WTC11 (cell line): ENCODE data around the gene PGAP6. TPM values are rescaled to one million over a fixed set of nuclear protein-coding genes. Genes with fewer than 3 reads are reported as not detected.

ENCODE experiments used
- ATAC-seq: fragments of 200-7000 bp; cut with Tn5 transposase; 2 replicates; pipeline ENCODE4 v1.10.0; 2021; ENCODE audit warnings: mild to moderate bottlenecking, moderate library complexity
- CTCF ChIA-PET: fragments of 300-600 bp; sonication (Branson Sonifier 250); formaldehyde crosslinking; loops from one replicate; lab custom pipeline; 2021; ENCODE audit warnings: antibody characterized with exemption; lab: Charles Lee
- POLR2A ChIA-PET: fragments of 350-600 bp; sonication (Branson Sonifier 250); formaldehyde crosslinking; loops from one replicate; lab custom pipeline; 2021; ENCODE audit warnings: antibody characterized with exemption; lab: Charles Lee
- DNase-seq: peaks from one replicate; pipeline ENCODE4 v3.0.0; 2021; ENCODE audit warnings: low spot score
- H3K27ac Mint-ChIP-seq: 2 replicates; pipeline ENCODE4 v1.8.0; 2021; ENCODE audit warnings: mixed read lengths
- H3K27me3 Mint-ChIP-seq: 2 replicates; pipeline ENCODE4 v1.8.0; 2021; ENCODE audit warnings: low read depth, mild to moderate bottlenecking, moderate library complexity, mixed read lengths
- H3K36me3 Mint-ChIP-seq: 2 replicates; pipeline ENCODE4 v1.8.0; 2021; ENCODE audit warnings: mixed read lengths
- H3K4me1 Mint-ChIP-seq: 2 replicates; pipeline ENCODE4 v1.8.0; 2022; ENCODE audit warnings: mixed read lengths
- H3K4me3 Mint-ChIP-seq: 2 replicates; pipeline ENCODE4 v1.8.0; 2021; ENCODE audit warnings: mild to moderate bottlenecking, moderate library complexity, mixed read lengths
- H3K9me3 Mint-ChIP-seq: 2 replicates; pipeline ENCODE4 v1.8.0; 2021; ENCODE audit warnings: mixed read lengths
- CREB1 ChIP-seq: sonication (generic); formaldehyde crosslinking; IDR thresholded peaks from 2 replicates; pipeline ENCODE4 v1.8.0; 2023; ENCODE audit warnings: mild to moderate bottlenecking, missing genetic modification reagents
- FOXJ3 ChIP-seq: sonication (generic); formaldehyde crosslinking; IDR thresholded peaks from 2 replicates; pipeline ENCODE4 v1.9.0; 2021; ENCODE audit warnings: missing genetic modification reagents, mild to moderate bottlenecking, borderline replicate concordance
- FOXP1 ChIP-seq: sonication (generic); formaldehyde crosslinking; IDR thresholded peaks from 2 replicates; pipeline ENCODE4 v1.8.0; 2022; ENCODE audit warnings: missing genetic modification reagents, mild to moderate bottlenecking, moderate library complexity, borderline replicate concordance
- GABPB1 ChIP-seq: sonication (generic); formaldehyde crosslinking; IDR thresholded peaks from 2 replicates; pipeline ENCODE4 v1.8.1; 2023; ENCODE audit warnings: mild to moderate bottlenecking, missing genetic modification reagents
- MXD4 ChIP-seq: fragments of 250-450 bp; sonication (Bioruptor Pico); IDR thresholded peaks from 2 replicates; pipeline ENCODE4 v1.8.0; 2021; ENCODE audit warnings: mild to moderate bottlenecking, moderate library complexity, borderline replicate concordance
- NFYB ChIP-seq: sonication (generic); formaldehyde crosslinking; conservative IDR thresholded peaks from 2 replicates; pipeline ENCODE4 v1.8.0; 2022; ENCODE audit warnings: low read depth, missing genetic modification reagents
- NR1H2 ChIP-seq: sonication (generic); formaldehyde crosslinking; IDR thresholded peaks from 2 replicates; pipeline ENCODE4 v1.9.0; 2021; ENCODE audit warnings: mild to moderate bottlenecking, moderate library complexity, missing genetic modification reagents
- NR3C1 ChIP-seq: sonication (generic); formaldehyde crosslinking; conservative IDR thresholded peaks from 2 replicates; pipeline ENCODE4 v1.8.1; 2023; ENCODE audit warnings: low read depth, mild to moderate bottlenecking, missing genetic modification reagents
- OVOL2 ChIP-seq: fragments of 250-450 bp; sonication (Bioruptor Pico); IDR thresholded peaks from 2 replicates; pipeline ENCODE4 v1.9.0; 2021; ENCODE audit warnings: mild to moderate bottlenecking, borderline replicate concordance
- SMAD4 ChIP-seq: sonication (generic); formaldehyde crosslinking; IDR thresholded peaks from 2 replicates; pipeline ENCODE4 v1.8.0; 2022; ENCODE audit warnings: mild to moderate bottlenecking, missing genetic modification reagents
- TCF7 ChIP-seq: sonication (generic); formaldehyde crosslinking; IDR thresholded peaks from 2 replicates; pipeline ENCODE4 v1.8.0; 2022; ENCODE audit warnings: mild to moderate bottlenecking, low read depth, missing genetic modification reagents, moderate library complexity
- ZBTB21 ChIP-seq: sonication (generic); formaldehyde crosslinking; IDR thresholded peaks from 2 replicates; pipeline ENCODE4 v1.8.1; 2023; ENCODE audit warnings: mild to moderate bottlenecking, missing genetic modification reagents, borderline replicate concordance
- ZNF138 ChIP-seq: sonication (generic); formaldehyde crosslinking; conservative IDR thresholded peaks from 2 replicates; pipeline ENCODE4 v1.8.1; 2022; ENCODE audit warnings: mild to moderate bottlenecking, moderate library complexity, missing genetic modification reagents
- ZNF263 ChIP-seq: sonication (generic); formaldehyde crosslinking; IDR thresholded peaks from 2 replicates; pipeline ENCODE4 v1.8.1; 2022; ENCODE audit warnings: low read depth, mild to moderate bottlenecking, moderate library complexity, missing genetic modification reagents
- ZNF396 ChIP-seq: fragments of 250-450 bp; sonication (Bioruptor Pico); IDR thresholded peaks from 2 replicates; pipeline ENCODE4 v1.8.0; 2021; ENCODE audit warnings: mild to moderate bottlenecking, moderate library complexity, borderline replicate concordance
- ZNF416 ChIP-seq: fragments of 250-450 bp; sonication (Bioruptor Pico); IDR thresholded peaks from 2 replicates; pipeline ENCODE4 v1.9.0; 2021; ENCODE audit warnings: mild to moderate bottlenecking, inconsistent platforms
- total RNA-seq: library from RNA; stranded (reverse); gene quantifications from 3 replicates; pipeline ENCODE4 v1.2.3, GENCODE V29; 2021
- TF ChIP-seq, protein P1 (sequence below): sonication (generic); formaldehyde crosslinking; IDR thresholded peaks from 2 replicates; pipeline ENCODE4 v1.8.0; 2022; ENCODE audit warnings: mild to moderate bottlenecking, missing genetic modification reagents
- TF ChIP-seq, protein P2 (sequence below): sonication (generic); formaldehyde crosslinking; IDR thresholded peaks from 2 replicates; pipeline ENCODE4 v1.8.0; 2023; ENCODE audit warnings: missing genetic modification reagents
- TF ChIP-seq, protein P3 (sequence below): sonication (generic); formaldehyde crosslinking; IDR thresholded peaks from 2 replicates; pipeline ENCODE4 v1.8.1; 2023; ENCODE audit warnings: mild to moderate bottlenecking, missing genetic modification reagents, moderate library complexity
- TF ChIP-seq, protein P4 (sequence below): sonication (generic); formaldehyde crosslinking; IDR thresholded peaks from 2 replicates; pipeline ENCODE4 v1.8.0; 2022; ENCODE audit warnings: missing genetic modification reagents
- TF ChIP-seq, protein P5 (sequence below): sonication (generic); formaldehyde crosslinking; IDR thresholded peaks from 2 replicates; pipeline ENCODE4 v1.8.0; 2023; ENCODE audit warnings: missing genetic modification reagents, mild to moderate bottlenecking, borderline replicate concordance
- TF ChIP-seq, protein P6 (sequence below): sonication (generic); formaldehyde crosslinking; IDR thresholded peaks from 2 replicates; pipeline ENCODE4 v1.8.1; 2022; ENCODE audit warnings: missing genetic modification reagents, borderline replicate concordance
- TF ChIP-seq, protein P7 (sequence below): fragments of 200-600 bp; IDR thresholded peaks from 2 replicates; pipeline ENCODE4 v1.8.0; 2022; ENCODE audit warnings: antibody characterized with exemption

PGAP6 gene
- total RNA-seq, 1 experiment from 2014 or later = 108 TPM

DNA sequence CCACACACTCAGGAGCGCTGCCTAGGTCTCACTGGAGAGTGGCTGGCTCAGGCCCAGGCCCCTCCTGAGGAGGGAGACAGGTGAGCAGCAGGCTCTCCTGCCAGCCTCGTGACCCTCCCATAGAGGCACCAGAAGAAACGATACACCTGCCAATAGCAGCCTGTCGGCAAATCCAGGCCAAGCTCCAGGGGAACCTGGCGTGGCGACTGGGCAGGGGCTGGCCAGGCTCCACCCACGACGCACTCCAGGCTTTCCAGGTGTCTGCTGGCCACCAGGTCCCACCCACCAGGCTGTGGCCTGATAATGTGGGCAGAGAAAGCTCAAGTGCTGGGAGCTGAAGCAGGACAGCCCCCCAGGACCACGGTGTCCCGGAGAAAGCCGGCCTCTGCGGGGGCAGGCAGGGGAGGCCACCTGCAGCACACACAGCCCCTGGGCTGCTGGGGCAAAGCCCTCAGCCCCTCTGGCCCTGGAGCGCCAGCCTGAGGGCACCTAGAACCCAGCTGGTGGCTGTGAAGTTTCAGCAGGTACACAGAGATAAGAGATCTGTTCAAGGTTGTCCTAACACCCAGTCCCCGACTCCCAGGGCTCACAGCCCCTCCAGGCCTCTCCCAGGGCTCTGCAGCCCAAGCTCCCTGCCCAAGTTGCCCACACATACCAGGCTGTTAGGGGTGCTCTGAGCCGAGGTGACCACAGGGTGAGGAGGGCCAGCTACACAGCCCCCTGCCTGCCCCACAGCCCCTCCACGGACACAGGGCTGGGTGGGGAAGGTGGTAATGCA lies 2.4 kb downstream of the PGAP6 start:
- H3K36me3 Mint-ChIP-seq = peaks cover 4% of the 10 kb centered on the region
- H3K4me3 Mint-ChIP-seq = peak overlapping the region; percentile 79
- POLR2A ChIA-PET = interaction anchor here (0.6 to 1.4 kb wide), 4 partner anchors 9 to 66 kb away, joined by 3 to 4 read pairs (median 4); partner anchors contain the start of genes DECR2 and MRPL28
- ATAC-seq (peak; percentile 75), DNase-seq (peak; percentile 83)
- CTCF ChIA-PET = interaction anchor here (0.6 to 2.6 kb wide), 9 partner anchors 15 to 314 kb away, joined by 3 to 15 read pairs (median 4); partner anchors contain the start of gene AXIN1
- no peaks in the 10 kb centered on the region for H3K27me3 Mint-ChIP-seq
- no peak overlapping the region; the same call in 1 of the 2 replicates for H3K27ac Mint-ChIP-seq
- peaks cover 28% of the 10 kb centered on the region for H3K4me1 Mint-ChIP-seq
- no peaks in the 10 kb centered on the region for H3K9me3 Mint-ChIP-seq
- TF ChIP-seq, protein P1, sequence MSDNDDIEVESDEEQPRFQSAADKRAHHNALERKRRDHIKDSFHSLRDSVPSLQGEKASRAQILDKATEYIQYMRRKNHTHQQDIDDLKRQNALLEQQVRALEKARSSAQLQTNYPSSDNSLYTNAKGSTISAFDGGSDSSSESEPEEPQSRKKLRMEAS (CRISPR knock-in tag) = 0 out of 2 replicates have a peak, but pooled peaks have one; percentile 36
- no peak for TF ChIP-seq ZBTB21 (CRISPR knock-in tag)
- TF ChIP-seq ZNF396 = no peak
- TF ChIP-seq, protein P2, sequence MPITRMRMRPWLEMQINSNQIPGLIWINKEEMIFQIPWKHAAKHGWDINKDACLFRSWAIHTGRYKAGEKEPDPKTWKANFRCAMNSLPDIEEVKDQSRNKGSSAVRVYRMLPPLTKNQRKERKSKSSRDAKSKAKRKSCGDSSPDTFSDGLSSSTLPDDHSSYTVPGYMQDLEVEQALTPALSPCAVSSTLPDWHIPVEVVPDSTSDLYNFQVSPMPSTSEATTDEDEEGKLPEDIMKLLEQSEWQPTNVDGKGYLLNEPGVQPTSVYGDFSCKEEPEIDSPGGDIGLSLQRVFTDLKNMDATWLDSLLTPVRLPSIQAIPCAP (CRISPR knock-in tag) = no peak
- TF ChIP-seq MXD4 (CRISPR knock-in tag) = no peak
- TF ChIP-seq, protein P3, sequence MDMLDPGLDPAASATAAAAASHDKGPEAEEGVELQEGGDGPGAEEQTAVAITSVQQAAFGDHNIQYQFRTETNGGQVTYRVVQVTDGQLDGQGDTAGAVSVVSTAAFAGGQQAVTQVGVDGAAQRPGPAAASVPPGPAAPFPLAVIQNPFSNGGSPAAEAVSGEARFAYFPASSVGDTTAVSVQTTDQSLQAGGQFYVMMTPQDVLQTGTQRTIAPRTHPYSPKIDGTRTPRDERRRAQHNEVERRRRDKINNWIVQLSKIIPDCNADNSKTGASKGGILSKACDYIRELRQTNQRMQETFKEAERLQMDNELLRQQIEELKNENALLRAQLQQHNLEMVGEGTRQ (CRISPR knock-in tag) = peak; percentile 83
- peak; percentile 67 for TF ChIP-seq NFYB (CRISPR knock-in tag)
- no peak for TF ChIP-seq GABPB1 (CRISPR knock-in tag)
- TF ChIP-seq FOXP1 (CRISPR knock-in tag) = no peak
- no peak for TF ChIP-seq CREB1
- TF ChIP-seq NR3C1 (CRISPR knock-in tag) = no peak
- TF ChIP-seq OVOL2 = no peak
- TF ChIP-seq, protein P4, sequence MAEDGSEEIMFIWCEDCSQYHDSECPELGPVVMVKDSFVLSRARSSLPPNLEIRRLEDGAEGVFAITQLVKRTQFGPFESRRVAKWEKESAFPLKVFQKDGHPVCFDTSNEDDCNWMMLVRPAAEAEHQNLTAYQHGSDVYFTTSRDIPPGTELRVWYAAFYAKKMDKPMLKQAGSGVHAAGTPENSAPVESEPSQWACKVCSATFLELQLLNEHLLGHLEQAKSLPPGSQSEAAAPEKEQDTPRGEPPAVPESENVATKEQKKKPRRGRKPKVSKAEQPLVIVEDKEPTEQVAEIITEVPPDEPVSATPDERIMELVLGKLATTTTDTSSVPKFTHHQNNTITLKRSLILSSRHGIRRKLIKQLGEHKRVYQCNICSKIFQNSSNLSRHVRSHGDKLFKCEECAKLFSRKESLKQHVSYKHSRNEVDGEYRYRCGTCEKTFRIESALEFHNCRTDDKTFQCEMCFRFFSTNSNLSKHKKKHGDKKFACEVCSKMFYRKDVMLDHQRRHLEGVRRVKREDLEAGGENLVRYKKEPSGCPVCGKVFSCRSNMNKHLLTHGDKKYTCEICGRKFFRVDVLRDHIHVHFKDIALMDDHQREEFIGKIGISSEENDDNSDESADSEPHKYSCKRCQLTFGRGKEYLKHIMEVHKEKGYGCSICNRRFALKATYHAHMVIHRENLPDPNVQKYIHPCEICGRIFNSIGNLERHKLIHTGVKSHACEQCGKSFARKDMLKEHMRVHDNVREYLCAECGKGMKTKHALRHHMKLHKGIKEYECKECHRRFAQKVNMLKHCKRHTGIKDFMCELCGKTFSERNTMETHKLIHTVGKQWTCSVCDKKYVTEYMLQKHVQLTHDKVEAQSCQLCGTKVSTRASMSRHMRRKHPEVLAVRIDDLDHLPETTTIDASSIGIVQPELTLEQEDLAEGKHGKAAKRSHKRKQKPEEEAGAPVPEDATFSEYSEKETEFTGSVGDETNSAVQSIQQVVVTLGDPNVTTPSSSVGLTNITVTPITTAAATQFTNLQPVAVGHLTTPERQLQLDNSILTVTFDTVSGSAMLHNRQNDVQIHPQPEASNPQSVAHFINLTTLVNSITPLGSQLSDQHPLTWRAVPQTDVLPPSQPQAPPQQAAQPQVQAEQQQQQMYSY = peak; percentile 89
- TF ChIP-seq TCF7 (CRISPR knock-in tag) = no peak
- no peak for TF ChIP-seq ZNF263 (CRISPR knock-in tag)
- TF ChIP-seq SMAD4 (CRISPR knock-in tag) = no peak
- TF ChIP-seq, protein P5, sequence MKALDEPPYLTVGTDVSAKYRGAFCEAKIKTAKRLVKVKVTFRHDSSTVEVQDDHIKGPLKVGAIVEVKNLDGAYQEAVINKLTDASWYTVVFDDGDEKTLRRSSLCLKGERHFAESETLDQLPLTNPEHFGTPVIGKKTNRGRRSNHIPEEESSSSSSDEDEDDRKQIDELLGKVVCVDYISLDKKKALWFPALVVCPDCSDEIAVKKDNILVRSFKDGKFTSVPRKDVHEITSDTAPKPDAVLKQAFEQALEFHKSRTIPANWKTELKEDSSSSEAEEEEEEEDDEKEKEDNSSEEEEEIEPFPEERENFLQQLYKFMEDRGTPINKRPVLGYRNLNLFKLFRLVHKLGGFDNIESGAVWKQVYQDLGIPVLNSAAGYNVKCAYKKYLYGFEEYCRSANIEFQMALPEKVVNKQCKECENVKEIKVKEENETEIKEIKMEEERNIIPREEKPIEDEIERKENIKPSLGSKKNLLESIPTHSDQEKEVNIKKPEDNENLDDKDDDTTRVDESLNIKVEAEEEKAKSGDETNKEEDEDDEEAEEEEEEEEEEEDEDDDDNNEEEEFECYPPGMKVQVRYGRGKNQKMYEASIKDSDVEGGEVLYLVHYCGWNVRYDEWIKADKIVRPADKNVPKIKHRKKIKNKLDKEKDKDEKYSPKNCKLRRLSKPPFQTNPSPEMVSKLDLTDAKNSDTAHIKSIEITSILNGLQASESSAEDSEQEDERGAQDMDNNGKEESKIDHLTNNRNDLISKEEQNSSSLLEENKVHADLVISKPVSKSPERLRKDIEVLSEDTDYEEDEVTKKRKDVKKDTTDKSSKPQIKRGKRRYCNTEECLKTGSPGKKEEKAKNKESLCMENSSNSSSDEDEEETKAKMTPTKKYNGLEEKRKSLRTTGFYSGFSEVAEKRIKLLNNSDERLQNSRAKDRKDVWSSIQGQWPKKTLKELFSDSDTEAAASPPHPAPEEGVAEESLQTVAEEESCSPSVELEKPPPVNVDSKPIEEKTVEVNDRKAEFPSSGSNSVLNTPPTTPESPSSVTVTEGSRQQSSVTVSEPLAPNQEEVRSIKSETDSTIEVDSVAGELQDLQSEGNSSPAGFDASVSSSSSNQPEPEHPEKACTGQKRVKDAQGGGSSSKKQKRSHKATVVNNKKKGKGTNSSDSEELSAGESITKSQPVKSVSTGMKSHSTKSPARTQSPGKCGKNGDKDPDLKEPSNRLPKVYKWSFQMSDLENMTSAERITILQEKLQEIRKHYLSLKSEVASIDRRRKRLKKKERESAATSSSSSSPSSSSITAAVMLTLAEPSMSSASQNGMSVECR (CRISPR knock-in tag) = no peak
- peak; percentile 94 for TF ChIP-seq ZNF416 (CRISPR knock-in tag)
- TF ChIP-seq NR1H2 (CRISPR knock-in tag) = no peak
- no peak for TF ChIP-seq FOXJ3 (CRISPR knock-in tag)
- TF ChIP-seq, protein P6, sequence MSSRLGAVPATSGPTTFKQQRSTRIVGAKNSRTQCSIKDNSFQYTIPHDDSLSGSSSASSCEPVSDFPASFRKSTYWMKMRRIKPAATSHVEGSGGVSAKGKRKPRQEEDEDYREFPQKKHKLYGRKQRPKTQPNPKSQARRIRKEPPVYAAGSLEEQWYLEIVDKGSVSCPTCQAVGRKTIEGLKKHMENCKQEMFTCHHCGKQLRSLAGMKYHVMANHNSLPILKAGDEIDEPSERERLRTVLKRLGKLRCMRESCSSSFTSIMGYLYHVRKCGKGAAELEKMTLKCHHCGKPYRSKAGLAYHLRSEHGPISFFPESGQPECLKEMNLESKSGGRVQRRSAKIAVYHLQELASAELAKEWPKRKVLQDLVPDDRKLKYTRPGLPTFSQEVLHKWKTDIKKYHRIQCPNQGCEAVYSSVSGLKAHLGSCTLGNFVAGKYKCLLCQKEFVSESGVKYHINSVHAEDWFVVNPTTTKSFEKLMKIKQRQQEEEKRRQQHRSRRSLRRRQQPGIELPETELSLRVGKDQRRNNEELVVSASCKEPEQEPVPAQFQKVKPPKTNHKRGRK (CRISPR knock-in tag) = no peak
- TF ChIP-seq ZNF138 = no peak
- TF ChIP-seq, protein P7, sequence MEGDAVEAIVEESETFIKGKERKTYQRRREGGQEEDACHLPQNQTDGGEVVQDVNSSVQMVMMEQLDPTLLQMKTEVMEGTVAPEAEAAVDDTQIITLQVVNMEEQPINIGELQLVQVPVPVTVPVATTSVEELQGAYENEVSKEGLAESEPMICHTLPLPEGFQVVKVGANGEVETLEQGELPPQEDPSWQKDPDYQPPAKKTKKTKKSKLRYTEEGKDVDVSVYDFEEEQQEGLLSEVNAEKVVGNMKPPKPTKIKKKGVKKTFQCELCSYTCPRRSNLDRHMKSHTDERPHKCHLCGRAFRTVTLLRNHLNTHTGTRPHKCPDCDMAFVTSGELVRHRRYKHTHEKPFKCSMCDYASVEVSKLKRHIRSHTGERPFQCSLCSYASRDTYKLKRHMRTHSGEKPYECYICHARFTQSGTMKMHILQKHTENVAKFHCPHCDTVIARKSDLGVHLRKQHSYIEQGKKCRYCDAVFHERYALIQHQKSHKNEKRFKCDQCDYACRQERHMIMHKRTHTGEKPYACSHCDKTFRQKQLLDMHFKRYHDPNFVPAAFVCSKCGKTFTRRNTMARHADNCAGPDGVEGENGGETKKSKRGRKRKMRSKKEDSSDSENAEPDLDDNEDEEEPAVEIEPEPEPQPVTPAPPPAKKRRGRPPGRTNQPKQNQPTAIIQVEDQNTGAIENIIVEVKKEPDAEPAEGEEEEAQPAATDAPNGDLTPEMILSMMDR = no peak
